Peyer's patch (tissue), 4 donors: ENCODE measurements around the gene ETS2.

Source experiments
- POLR2A ChIP-seq, 2 donors: fragments of 450-650 bp; IDR thresholded peaks; one replicate each; pipeline ENCODE4 v1.5.1; 2017; ENCODE audit warnings: antibody characterized with exemption in 2 of 2, mild to moderate bottlenecking in 2 of 2, moderate library complexity in 2 of 2
- TF ChIP-seq, protein P1 (sequence below), 6 experiments: fragments of 450-650 bp in 4 of 6; fragments of 200-600 bp in 2 of 6; sonication (generic) in 1 of 6; IDR thresholded peaks; one replicate each; pipeline ENCODE4 v1.5.1; 2017 to 2019; ENCODE audit warnings: antibody characterized with exemption in 6 of 6, mild to moderate bottlenecking in 3 of 6, moderate library complexity in 1 of 6

DNA sequence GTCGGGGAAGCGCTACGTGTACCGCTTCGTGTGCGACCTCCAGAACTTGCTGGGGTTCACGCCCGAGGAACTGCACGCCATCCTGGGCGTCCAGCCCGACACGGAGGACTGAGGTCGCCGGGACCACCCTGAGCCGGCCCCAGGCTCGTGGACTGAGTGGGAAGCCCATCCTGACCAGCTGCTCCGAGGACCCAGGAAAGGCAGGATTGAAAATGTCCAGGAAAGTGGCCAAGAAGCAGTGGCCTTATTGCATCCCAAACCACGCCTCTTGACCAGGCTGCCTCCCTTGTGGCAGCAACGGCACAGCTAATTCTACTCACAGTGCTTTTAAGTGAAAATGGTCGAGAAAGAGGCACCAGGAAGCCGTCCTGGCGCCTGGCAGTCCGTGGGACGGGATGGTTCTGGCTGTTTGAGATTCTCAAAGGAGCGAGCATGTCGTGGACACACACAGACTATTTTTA lies 17.1 kb downstream of the ETS2 start:
- TF ChIP-seq, protein P1, sequence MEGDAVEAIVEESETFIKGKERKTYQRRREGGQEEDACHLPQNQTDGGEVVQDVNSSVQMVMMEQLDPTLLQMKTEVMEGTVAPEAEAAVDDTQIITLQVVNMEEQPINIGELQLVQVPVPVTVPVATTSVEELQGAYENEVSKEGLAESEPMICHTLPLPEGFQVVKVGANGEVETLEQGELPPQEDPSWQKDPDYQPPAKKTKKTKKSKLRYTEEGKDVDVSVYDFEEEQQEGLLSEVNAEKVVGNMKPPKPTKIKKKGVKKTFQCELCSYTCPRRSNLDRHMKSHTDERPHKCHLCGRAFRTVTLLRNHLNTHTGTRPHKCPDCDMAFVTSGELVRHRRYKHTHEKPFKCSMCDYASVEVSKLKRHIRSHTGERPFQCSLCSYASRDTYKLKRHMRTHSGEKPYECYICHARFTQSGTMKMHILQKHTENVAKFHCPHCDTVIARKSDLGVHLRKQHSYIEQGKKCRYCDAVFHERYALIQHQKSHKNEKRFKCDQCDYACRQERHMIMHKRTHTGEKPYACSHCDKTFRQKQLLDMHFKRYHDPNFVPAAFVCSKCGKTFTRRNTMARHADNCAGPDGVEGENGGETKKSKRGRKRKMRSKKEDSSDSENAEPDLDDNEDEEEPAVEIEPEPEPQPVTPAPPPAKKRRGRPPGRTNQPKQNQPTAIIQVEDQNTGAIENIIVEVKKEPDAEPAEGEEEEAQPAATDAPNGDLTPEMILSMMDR (IDR thresholded peaks at IDR 0.05), result no peak
- TF ChIP-seq POLR2A (IDR thresholded peaks at IDR 0.05), result no peak
